ENCODE results near the gene HEXIM1.

DNA sequence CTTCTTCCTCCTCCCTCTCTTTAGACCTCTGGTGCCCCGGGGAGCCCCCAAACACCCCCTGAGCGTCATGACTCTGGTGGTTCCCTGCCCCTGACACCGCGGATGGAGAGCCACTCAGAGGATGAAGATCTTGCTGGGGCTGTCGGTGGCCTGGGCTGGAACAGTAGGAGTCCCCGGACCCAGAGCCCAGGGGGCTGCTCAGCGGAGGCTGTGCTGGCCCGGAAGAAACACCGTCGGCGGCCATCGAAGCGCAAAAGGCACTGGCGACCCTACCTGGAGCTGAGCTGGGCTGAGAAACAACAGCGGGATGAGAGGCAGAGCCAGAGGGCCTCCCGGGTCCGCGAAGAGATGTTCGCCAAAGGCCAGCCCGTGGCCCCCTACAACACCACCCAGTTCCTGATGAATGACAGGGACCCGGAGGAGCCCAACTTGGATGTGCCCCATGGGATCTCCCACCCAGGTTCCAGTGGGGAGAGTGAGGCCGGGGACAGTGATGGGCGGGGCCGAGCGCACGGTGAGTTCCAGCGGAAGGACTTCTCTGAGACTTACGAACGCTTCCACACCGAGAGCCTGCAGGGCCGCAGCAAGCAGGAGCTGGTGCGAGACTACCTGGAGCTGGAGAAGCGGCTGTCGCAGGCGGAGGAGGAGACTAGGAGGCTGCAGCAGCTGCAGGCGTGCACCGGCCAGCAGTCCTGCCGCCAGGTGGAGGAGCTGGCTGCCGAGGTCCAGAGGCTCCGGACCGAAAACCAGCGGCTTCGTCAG, 20.9 kb downstream of the HEXIM1 start:
- TF ChIP-seq, protein P1, sequence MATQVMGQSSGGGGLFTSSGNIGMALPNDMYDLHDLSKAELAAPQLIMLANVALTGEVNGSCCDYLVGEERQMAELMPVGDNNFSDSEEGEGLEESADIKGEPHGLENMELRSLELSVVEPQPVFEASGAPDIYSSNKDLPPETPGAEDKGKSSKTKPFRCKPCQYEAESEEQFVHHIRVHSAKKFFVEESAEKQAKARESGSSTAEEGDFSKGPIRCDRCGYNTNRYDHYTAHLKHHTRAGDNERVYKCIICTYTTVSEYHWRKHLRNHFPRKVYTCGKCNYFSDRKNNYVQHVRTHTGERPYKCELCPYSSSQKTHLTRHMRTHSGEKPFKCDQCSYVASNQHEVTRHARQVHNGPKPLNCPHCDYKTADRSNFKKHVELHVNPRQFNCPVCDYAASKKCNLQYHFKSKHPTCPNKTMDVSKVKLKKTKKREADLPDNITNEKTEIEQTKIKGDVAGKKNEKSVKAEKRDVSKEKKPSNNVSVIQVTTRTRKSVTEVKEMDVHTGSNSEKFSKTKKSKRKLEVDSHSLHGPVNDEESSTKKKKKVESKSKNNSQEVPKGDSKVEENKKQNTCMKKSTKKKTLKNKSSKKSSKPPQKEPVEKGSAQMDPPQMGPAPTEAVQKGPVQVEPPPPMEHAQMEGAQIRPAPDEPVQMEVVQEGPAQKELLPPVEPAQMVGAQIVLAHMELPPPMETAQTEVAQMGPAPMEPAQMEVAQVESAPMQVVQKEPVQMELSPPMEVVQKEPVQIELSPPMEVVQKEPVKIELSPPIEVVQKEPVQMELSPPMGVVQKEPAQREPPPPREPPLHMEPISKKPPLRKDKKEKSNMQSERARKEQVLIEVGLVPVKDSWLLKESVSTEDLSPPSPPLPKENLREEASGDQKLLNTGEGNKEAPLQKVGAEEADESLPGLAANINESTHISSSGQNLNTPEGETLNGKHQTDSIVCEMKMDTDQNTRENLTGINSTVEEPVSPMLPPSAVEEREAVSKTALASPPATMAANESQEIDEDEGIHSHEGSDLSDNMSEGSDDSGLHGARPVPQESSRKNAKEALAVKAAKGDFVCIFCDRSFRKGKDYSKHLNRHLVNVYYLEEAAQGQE (IDR thresholded peaks at IDR 0.05; ENCODE audit: insufficient read depth in 1 of 2, low read depth in 2 of 2, low read length in 1 of 2), result no peak
- TF ChIP-seq TCF7L2 (IDR thresholded peaks at IDR 0.05; ENCODE audit: low read depth, low read length) (no peak), POLR2AphosphoS5 (IDR thresholded peaks at IDR 0.05; ENCODE audit: low read depth, low read length) (no peak)
- TF ChIP-seq, protein P2, sequence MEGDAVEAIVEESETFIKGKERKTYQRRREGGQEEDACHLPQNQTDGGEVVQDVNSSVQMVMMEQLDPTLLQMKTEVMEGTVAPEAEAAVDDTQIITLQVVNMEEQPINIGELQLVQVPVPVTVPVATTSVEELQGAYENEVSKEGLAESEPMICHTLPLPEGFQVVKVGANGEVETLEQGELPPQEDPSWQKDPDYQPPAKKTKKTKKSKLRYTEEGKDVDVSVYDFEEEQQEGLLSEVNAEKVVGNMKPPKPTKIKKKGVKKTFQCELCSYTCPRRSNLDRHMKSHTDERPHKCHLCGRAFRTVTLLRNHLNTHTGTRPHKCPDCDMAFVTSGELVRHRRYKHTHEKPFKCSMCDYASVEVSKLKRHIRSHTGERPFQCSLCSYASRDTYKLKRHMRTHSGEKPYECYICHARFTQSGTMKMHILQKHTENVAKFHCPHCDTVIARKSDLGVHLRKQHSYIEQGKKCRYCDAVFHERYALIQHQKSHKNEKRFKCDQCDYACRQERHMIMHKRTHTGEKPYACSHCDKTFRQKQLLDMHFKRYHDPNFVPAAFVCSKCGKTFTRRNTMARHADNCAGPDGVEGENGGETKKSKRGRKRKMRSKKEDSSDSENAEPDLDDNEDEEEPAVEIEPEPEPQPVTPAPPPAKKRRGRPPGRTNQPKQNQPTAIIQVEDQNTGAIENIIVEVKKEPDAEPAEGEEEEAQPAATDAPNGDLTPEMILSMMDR (IDR thresholded peaks at IDR 0.05), result no peak

All from Panc1 (cell line).